ENCODE results near the gene PPM1L.
"Not testable (repeated sequence)": the region's sequence is repeated elsewhere in the genome, so short reads cannot be mapped to it uniquely, and the experiment has no call there.

Gene PPM1L

DNA sequence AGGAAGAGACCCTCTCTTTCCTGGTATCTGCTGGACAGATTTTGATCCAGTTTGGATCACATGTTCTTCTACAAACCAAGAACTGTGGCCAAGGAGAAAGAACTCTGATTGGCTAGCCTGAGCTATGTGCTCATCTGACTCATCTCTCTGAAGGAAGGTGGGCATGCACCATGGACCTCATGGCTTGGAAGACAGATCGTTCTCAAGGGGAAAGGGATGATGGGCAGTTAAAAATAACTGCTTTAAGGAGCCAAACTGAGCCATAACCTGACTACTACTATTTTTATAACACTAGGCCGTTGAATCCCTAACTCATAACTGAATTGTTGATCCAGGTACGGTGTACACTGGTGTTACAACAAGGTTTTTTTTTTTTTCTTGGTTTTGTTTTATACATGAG is 236.7 kb downstream of the PPM1L start:
- DNase-seq = no peak

DNA sequence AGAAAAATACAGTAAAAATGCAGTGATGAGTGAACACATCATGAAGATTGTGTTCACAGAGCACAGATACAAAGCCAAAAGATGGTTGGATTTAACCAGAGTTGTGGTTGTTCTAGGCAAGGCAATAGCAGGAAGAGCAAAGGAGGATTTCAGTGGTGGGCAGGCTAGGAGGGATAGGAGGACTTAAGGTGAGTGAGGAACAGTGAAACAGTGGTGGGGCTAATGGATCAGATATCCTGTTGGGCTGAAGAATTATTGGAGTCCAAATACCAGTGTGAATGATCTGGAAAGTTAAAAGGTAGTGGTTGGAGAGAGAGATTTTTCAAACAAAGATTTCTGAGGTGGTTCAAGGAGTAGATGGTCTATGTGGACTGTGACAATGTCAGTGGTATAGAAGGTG is 240.8 kb downstream of the PPM1L start:
- DNase-seq = no peak

DNA sequence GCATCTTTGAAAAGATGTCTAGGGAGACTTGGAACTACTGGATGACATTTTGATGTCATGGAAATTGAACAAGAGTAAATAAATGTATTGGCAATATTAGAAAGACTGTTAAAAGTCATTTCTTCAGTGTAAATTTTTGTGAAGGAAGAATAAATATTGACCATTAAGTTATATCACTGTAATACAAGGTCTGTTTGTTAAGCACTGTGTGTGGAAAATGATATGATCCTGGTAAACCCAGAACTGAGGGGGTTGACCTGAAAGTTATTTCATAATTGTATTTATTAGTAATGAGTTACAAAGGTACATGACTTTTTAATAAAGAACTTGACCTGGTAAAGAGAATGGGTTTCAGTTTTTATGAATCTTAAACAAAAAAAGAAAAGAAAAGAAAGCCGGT is 242.6 kb downstream of the PPM1L start:
- DNase-seq = no peak

DNA sequence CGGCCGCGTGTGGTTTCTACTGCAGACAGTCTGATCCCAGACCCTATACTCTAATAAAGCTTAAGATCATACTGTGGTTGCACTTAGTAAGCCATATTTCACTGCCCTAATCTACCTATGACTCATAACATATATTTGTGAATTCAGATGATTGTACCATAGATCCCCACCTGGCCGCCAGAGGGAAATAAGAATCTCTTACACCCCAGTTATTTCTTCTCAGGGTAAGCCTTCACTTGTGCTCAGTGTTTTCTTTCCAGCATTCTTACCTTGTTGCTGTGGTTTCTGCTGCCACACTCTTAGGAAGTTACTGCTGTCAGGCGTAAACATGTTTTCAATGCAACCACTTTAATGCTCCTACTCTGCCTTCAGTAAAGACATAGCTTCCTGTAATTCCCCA is 243.2 kb downstream of the PPM1L start:
- DNase-seq = no peak

DNA sequence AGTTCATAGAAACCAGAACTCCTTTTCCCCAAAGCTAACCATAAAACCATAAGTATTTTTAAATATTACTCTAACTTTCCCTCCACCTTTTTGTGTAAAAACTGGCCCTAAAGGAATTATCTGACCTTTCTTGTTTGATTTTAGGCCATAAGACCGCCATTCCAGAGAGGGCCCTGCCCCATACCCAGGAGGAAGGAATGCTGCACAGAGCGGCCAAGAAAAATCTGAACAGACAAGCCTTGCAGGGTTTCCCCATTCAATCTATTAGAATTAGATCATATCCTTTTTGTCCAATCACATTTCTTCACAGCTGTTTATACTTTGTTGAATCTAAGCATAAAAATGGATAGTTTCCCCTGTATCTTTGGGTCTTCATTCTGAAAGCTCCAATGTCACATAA is 252.1 kb downstream of the PPM1L start:
- DNase-seq = no peak

DNA sequence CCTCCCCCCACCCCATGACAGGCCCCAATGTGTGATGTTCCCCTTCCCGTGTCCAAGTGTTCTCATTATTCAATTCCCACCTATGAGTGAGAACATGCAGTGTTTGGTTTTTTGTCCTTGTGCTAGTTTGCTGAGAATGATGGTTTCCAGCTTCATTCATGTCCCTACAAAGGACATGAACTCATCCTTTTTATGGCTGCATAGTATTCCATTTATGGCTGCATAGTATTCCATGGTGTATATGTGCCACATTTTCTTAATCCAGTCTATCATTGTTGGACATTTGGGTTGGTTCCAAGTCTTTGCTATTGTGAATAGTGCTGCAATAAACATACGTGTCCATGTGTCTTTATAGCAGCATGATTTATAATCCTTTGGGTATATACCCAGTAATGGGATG is 254.1 kb downstream of the PPM1L start:
- not testable (repeated sequence) for DNase-seq

DNA sequence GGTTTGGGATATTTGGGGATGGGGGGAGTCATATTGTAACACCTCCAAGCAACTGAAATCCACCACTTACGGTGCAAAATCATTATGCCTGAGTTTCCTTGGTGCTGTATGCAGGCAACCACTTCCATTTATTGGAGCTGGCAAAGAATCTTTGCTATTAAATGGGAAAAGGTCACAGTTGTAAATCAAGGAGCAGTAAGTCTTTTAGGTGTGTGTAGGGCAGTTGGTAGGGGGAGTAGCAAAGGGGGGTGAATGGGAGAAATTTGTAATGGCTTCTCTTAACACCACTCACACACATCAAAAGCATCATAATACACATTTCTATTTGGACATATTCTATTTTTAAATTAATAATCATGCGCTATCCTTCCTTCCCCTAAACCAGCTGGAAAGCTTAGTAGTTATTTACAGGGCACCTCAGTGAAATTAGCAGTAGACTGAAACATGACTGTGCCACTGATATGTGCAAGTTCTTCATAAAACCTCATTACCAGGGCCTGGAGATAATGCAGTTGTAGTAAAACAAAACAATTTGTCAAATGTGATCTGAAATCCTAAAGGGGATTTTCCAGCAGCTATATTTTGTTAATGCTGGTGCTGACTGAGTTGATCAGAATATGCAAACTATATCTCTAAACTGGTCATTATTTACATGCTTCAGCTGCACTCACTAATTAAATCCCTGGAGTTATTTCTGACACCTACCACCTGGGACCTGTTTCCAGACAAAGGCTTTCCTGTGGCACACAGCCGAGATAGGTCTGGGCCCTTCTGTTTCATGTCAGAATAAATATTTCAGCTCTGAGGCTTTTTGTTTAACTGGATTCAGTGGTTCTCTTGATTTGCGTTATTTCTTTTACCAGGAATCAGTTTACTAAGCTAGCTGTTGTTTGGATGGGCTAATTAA is 259.1 kb downstream of the PPM1L start:
- no peak for DNase-seq

DNA sequence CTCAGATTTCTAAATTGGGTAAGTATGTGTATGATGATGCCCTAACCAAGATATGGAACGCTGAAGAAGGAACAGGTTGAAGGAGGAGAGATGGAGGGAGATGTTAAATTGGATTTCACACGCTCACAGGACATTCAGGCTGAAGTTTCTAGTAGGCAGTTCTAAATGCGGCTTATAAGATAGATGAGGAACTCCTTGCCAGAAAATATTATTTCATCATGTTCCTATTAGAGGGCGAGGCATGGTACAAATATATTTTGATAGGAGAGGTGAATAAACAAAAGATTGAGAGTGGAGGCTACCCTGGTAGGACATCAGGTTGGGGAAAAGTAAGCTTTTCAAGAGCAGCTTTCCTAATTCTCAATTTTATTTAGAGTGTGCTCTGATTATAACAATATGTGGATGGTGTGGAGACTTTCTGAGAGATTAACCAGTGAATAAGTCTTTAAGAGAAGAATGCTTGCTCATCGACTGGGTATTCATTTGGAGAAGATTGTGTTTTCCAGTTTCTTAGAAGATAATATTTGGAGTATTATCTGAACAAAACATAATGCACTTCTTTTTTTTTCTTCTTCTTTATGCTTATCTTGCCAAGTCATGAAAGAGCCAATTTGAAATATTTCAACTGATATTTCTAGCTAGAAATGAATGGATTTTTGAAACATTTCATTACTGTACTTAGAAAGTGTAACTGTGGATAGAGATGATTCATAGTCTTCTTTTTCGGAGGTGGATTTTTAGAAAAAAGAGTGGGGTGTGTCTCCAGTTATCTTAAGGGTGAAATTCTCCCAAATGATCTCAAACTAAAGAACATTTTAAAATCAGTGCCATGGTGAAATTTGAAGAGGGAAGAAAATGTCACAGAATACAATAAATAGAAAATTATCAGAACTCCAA is 260.6 kb downstream of the PPM1L start:
- no peak for DNase-seq

DNA sequence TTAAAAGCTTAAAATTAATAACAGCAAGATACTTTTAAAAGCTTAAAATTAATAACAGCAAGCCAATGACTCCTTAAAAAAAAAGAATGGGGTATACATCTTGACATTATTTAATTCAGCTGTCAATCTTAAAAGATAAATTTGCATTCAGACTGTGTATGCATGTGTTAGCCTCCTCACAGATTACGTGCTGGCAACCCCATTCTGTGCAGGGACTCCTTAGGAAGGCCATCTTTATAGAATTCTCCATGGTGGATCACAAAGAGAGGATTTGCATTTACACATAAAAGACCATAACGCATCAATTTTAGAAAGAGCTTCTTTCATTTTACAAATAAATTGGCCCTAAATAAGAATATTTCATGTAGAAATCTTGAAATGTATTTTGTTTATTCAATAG is 261.9 kb downstream of the PPM1L start:
- no peak for DNase-seq

DNA sequence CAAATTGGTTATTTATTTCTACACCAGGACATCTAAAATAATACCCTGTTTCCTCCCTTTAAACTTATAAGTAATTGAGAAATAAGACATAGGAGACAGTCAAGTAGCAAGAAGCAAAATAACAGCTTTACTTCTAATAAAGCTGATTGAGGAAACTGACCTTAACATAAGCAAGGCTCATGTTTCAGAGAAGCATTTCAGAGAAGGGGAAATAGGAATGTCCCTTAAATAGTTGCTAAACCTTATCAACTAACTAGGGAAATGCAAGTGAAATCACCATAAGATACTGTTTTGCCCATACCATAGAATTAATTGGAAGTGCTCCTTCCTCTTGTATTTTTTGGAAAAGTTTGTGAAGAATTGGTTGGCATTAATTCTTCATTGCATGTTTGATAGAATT is 264.2 kb downstream of the PPM1L start:
- no peak for DNase-seq

DNA sequence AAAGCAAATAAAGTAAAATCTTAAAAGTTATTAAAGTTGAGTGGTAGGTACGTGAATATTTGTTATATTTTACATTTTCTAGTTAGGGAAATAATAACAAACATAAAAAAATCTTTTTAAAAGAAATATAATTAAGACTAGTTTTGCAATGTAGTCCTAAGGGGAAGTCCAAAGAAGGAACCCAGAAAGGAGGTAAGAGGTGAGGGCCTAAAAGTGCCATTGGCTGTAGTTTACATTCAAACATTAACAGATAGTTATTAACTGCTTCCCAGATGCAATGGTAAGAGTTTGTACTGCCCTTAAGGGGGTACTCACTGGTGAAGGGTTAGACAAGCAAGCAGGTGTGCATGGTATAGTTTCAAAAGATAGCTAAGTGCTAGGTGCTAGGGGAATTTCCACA is 269.9 kb downstream of the PPM1L start:
- DNase-seq = no peak

DNA sequence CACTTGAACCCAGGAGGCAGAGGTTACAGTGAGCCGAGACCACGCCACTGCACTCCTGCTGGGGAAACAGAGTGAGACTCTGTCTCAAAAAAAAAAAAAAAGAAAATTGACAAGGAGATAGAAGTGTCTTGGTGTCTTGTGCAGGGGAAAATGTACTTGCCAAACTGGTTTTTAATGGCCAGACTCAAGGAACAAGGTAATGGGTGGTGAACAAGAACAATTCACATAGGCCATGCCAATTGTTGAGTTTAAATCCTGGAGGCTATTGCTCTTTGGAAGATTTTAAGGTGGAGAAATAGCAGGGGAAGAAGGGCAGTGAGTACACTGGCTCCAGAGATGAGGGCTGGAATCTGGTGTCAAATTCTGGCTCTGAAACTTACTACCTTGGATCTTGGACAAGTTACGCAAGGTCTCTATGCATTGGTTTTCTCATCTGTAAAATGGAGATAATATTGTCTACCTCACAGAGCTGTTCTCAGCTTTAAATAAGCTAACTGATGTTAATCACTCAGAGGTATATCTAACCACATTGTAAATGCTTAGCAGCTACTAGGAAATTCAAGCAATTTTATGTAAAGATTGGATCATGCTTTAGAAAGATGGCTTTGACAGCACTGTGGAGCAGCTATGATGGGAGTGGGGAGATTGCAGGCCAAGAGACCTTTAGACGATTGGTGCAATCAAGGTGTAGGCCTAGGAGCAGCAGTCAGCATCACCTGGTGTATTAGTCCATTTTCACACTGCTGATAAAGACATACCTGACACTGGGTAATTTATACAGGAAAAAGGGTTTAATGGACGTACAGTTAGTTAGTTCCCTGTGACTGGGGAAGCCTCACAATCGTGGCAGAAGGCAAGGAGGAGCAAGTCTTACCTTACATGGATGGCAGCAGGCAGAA is 270.8 kb downstream of the PPM1L start:
- DNase-seq = no peak

DNA sequence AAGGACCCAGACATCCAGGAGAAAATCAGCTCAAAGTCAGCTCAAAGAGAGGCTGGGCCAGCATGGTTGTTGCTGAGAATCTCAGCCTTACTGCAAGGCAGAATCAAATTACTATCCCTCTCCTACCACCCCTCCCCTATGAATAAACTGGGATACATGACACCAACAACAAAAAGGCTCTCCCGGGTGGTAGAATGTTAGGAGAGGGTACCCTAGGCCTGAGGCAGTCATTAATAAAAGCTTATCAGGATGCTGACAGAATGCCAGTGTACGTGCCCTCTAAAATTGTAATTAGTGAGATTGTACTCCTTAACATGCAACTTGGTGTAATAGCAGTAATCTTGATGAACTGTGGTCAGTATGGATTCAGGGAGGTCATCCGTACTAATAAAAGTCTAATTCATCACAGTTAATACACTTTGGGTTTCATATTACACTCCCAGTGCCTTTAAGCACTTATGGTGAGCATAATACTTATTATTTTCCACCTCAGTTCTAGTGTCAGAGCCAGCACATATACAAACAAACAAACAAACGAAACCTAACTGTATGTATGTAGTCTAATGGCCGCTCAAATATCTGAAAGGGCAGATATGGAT is 272.6 kb downstream of the PPM1L start:
- no peak for DNase-seq

DNA sequence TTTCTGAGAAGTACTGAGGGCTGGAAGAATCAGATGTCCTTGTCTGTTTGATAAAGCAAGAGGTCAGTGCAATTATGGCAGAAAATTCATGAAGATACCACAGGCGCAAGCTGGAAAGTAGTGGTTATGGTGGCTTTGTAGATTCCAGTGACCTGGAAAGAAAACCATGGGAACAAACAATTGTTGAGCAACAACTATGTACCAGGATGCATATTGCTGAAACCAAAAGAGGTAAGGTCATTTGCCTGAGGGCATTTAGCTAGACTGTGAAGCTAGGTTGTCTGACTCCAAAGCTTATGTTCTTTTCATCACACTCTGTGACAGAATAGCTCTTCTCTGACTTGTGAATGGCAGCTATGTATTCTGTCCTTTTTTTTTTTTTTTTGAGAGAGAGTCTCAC is 275.1 kb downstream of the PPM1L start:
- no peak for DNase-seq

DNA sequence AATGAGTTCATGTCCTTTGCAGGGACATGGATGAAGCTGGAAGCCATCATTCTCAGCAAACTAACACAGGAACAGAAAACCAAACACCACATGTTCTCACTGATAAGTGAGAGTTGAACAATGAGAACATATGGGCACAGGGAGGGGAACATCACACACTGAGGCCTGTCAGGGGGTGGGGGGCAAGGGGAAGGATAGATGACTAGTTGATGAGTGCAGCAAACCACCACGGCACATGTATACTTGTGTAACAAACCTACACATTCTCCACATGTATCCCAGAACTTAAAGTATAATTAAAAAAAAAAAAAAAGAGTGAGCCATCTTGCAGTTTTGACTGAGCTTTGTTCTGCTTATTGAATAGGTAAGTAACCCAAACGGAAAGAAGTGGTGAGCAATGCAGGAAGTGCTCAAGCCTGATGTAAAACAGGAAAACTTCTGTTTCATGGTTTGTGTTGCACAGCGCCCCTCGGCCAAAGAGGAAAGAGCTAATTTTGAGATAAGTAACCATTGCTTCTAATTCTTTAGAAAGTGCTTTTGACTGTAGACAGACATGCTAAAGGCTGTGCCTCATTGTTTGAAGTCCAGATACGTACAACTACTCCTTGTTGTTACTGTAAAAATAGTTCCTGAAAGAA is 279.0 kb downstream of the PPM1L start:
- not testable (repeated sequence) for DNase-seq

DNA sequence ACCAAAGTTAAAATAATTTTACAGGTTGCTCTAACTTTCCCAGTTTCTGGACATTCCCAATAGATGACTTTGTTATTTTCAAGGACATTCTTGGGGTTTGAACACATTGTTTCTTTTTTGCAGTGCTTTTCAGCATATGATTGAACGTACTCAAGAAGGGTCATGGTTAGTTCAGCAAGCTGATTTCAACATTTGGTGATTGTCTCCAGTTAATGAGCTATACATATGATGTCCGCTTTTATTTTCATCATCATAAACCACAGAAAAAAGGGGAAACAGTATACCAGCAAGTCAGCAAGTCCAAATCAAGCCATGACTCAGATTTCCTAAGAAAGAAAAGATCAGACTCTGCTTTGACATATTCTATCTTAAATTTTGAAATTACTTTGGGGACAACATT is 279.7 kb downstream of the PPM1L start:
- no peak for DNase-seq

DNA sequence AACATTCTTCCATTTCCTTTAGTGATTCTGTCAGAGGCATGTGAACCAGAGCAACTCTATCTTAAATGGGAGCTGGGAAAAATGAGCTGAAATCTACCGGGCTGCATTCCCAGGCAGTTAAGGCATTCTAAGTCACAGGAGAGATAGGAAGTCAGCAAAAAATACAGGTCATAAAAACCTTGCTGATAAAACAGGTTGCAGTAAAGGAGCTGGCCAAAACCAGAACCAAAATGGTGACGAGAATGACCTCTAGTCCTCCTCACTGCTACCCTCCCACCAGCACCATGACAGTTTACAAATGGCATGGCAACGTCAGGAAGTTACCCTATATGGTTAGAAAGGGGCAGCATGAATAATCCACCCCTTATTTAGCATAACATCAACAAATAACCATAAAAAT is 282.7 kb downstream of the PPM1L start:
- DNase-seq = no peak

DNA sequence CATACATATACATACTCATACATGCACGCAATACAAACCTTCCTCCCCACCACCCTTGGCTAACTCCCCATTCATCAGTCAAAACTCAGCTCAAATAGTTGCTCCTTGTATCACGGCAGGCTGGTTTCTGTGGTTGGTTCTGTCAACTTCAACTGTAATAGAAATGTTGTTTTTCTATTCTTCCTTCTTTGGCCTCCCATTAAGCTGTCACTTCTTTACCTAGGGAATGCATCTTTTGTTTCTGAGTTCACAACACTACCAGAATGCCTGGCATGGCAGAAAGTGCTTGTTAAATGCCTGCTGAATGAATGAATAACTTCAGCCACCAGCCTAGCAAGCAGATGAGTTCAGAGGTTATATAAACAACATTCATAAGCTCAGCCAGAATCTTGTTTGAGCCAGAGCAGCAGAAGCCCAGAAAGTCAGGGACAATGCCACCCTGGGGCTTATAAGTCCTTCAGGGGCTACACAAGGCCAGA is 286.0 kb downstream of the PPM1L start:
- no peak for DNase-seq

DNA sequence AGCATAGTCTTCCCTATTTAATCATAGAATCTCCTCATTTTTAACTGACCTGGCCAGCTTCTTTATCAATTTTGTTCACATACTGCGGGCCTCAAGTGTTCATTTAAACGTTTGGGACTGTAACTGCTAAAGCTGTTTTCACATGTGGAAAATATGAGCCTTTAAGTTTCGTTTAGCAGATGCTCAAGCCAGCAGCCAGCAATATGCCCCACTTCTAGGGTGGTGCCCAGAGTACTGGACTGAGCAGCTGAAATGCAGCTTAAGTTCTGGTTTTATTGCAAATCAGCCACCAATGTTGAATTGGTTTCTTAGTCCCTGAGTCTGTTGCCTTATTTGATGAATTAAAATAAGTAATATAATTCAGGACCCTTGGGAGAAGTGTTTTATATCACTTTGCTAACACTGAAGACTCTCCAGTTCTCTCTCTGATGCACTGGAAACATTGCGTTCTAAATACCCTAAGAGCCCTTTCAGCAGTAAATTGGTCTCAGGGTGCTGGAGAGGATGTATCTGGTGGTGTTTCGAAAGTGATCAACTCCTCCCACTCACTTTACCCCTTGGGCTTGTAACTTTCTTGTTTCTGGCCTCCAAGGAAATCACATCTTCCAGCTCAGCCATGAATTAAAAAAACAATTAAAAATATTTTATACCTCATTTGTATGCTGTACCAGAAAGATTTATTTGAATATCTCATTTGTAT is 287.5 kb downstream of the PPM1L start:
- DNase-seq = no peak

DNA sequence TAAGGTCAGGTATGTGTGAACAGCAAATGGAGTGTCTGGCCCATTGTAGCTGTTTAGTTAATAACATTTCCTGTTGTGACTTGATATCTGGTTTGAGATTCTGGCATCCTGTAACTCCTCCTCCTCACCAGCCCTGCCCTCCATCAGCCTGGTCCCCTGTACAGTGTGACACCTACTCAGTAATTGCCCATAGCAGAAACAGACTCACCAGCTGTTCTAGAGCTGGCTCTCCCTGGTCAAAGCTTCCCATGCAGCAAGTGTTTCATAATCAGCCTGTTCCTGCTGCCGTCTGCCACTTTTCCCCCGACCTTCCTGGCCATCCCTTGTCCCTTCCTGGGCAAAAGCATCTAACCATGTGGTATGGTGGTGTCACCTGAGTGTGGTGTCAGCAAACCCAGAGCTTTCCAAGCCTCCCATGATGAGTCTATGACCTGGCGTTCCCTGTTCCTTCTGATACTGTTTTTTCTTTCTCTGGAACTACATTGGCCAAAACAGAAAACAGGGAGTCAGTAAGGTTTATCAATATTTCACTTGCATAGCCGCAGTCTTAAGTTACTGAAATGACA is 293.7 kb downstream of the PPM1L start:
- no peak for DNase-seq

DNA sequence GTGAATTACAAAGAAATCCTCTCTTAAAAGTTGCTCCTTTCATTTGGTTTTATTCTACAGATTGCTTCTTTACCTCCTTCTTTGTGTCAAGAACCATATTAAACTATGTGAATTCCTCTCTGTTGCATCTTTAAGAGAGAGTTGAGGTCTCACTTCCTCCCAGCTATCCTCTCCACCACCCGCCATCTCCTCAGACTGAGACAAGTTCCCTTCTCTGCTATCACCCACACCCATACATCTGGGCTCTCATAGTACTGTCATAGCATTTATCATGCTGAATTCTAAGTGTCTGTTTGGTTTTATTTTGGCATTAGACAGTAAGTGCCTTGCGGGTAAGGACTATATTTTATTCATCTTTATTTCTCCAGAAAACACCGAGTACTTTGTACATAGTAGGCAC is 294.9 kb downstream of the PPM1L start:
- DNase-seq = no peak
